Renal cortical epithelial cell (primary cell): Measurements from ENCODE around the gene PRPF40A. TPM values are rescaled to one million over a fixed set of nuclear protein-coding genes. Genes with fewer than 3 reads are reported as not detected.
"Not testable (repeated sequence)": the region's sequence is repeated elsewhere in the genome, so short reads cannot be mapped to it uniquely, and the experiment has no call there.

Experiments used
- DNase-seq: peaks from one replicate; pipeline ENCODE4 v3.0.0-alpha.2; 2011; ENCODE audit warnings: low read depth
- total RNA-seq: library from RNA; depleted of rRNA; stranded (reverse); fragments of >200 nt; gene quantifications from 2 replicates; pipeline ENCODE4 v1.2.3, GENCODE V29; 2014

Gene PRPF40A
- 152 and 205 TPM in 2 replicates for total RNA-seq

GRCh38 chr2:152717228-152718075 lies at the start of gene PRPF40A:
PRPF40A (minus strand) TSS chr2:152717461; CDS start chr2:152717439, 22 bp downstream.
- peak; percentile 92 for DNase-seq

DNA sequence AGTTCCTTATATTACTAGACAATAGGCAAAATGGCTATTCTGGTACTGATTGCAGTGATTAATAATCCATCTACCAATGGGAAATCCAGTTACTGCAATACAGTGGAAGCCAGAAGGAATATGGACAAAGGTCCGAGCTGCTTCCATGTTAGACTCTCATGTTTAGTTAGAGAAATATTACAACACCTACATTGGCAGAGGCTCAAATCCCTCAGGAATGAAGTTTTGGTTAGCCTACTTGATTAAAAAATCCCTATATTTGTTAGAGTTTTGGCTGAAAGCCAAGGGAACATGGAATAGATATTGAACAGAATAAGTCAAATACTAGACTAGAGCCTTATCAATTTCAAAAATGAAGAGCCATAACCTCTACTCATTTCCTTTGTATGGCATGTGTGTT lies 49.7 kb upstream of the PRPF40A start:
- DNase-seq, result peak; percentile 45

- DNase-seq, result no peak
These were observed 46.4 kb upstream of the PRPF40A start for GRCh38 chr2:152763651-152764050.

DNA sequence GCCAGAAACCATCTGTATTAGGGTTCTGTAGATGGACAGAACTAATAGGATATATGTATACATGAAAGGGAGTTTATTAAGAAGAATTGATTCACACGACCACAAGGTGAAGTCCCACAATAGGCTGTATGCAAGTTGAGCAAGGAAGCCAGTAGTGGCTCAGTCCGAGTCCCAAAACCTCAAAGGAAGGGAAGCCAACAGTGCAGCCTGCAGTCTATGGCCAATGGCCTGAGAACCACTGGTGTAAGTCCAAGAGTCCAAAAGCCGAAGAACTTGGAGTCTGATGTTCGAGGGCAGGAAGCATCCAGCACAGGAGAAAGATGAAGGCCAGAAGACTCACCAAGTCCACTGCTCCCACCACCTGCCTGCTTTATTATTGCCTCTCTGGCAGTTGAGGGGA lies 45.9 kb upstream of the PRPF40A start:
- DNase-seq, result not testable (repeated sequence)

- DNase-seq, result peak; percentile 3
These were observed 44.9 kb upstream of the PRPF40A start for GRCh38 chr2:152762202-152762601.

- no peak for DNase-seq
These were observed 44.0 kb upstream of the PRPF40A start for GRCh38 chr2:152761214-152761613.

DNA sequence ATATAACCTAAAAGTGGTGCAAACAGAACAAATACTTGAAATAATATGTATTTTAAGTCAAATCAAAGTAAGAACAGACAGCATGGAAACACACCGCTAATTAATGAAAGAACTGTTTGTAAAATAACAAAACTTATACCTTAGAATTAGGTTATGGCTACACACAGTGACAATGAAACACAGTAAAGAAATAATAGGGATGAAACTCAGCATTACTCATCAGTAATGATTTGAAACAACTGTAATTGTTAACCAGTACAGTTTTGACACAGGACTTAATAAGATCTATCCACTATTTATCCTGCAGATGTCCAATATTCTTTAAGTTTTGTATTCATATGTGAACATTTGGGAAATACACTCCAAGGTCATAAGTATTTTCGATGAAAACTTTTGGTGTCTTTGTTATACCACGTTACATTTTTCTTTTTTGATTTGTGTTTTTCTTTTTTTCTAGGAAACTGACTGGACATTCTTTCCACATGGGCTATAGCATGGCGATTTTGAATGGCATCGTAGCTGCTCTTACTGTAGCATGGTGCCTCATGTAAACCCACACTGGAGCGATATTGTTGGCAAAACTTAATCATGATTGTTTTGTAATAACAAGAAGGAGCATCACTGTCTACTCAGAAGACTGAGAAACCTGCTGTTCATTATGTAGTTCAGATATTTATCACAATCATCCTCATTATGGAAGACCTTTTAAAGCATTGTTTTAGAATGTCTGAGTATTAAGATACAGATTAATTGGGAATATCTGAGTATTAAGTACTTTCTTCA lies 42.2 kb upstream of the PRPF40A start:
- DNase-seq, result no peak

- DNase-seq, result peak; percentile 26
These were observed 37.8 kb upstream of the PRPF40A start for GRCh38 chr2:152755029-152755428.

DNA sequence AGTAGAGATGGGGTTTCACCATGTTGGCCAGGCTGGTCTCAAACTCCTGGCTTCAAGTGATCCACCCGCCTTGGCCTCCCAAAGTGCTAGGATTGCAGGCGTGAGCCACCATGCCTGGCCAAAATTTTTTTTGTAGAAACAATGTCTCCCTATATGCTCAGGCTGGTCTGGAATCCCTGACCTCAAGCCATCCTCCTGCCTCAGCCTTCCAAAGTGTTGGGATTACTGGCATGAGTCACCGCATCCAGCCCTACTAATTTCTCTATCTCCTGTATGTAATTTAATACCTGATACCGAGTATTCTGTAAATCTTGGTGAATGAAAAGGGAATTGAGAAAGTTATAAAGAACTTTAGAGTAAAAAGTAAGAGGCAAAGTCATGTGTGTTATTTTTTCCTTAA lies 30.5 kb upstream of the PRPF40A start:
- DNase-seq, result not testable (repeated sequence)

DNA sequence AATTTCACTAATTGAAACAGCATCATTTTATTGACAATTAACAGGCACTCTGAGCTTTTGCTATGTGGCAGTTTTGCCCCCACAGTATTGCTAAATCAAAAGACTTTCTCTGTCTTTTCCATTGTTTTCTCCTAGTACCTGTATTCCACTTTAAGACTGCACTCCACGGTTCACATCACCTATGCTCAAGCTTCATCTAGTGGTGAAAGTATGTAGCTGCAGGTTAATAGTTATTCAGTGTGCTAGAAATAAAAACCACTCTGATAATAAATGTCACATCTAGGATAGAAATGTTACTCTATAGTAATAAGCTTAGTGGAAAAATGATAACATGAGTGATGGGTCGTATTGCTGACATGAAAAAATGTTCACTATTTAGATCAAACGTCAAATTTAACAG lies 25.7 kb upstream of the PRPF40A start:
- peak; percentile 44 for DNase-seq

- DNase-seq, result peak; percentile 80
These were observed 23.6 kb upstream of the PRPF40A start for GRCh38 chr2:152740743-152741328.

GRCh38 chr2:152739705-152740104 lies 22.4 kb upstream of the PRPF40A start:
- not testable (repeated sequence) for DNase-seq

DNA sequence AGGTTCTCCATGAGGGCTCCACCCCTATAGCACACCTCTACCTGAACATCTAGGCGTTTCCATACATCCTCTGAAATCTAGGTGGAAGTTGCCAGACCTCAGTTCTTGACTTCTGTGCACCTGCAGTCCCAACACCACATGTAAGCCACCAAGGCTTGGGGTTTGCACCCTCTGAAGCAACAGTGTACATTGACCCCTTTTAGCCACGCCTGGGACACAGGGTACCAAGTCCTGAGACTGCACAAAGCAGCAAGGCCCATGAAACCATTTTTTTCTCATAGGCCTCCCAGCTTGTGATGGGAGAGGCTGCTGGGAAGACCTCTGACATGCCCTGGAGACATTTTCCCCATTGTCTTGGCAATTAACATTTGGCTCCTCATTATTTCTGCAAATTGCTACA lies 21.2 kb upstream of the PRPF40A start:
- no peak for DNase-seq

DNA sequence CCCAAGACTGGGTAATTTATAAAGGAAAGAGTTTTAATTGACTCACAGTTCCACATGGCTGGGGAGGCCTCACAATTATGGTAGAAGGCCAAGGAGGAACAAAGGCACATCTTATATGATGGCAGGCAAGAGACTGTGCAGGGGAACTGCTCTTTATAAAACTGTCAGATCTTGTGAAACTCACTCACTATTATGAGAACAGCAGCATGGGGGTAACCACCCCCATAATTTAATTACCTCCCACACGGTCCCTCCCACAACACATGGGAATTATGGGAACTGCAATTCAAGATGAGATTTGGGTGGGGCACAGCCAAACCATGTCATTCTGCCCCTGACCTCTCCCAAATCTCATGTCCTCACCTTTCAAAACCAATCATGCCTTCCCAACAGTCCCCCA lies 20.2 kb upstream of the PRPF40A start:
- DNase-seq, result not testable (repeated sequence)

- DNase-seq, result peak; percentile 53
These were observed 13.5 kb upstream of the PRPF40A start for GRCh38 chr2:152730591-152731333.

GRCh38 chr2:152729844-152730243 lies 12.6 kb upstream of the PRPF40A start:
- DNase-seq, result no peak

GRCh38 chr2:152723918-152724317 lies 6.7 kb upstream of the PRPF40A start:
- no peak for DNase-seq

DNA sequence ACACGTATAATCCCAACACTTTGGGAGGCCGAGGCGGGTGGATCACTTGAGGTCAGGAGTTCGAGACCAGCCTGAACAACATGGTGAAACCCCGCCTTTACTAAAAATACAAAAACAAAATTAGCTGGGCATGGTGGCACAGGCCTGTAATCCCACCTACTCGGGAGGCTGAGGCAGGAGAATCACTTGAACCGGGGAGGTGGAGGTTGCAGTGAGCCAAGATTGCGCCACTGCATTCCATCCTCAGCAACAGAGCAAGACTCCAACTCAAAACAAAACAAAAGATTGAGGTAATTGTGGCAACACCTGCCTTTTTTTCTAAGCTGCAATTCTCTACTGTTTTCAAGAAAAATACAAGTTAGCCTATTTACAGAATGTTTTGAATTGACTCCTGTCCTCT lies 5.4 kb upstream of the PRPF40A start:
- DNase-seq, result not testable (repeated sequence)

DNA sequence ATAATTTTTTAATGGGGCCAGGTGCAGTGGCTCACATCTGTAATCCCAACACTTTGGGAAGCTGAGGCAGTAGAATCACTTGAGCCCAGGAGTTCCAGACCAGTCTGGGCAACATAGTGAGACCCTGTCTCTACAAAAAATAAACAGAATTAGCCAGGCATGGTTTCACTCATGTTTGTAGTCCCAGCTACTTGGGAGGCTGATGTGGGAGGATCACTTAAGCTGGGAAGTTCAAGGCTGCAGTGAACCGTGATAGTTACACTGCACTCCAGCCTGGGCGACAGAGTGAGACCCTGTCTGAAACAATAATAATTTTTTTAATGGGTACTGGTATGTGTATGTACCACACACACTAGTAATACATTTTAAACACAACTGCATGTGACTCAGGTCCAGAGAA lies 3.5 kb upstream of the PRPF40A start:
- no peak for DNase-seq

DNA sequence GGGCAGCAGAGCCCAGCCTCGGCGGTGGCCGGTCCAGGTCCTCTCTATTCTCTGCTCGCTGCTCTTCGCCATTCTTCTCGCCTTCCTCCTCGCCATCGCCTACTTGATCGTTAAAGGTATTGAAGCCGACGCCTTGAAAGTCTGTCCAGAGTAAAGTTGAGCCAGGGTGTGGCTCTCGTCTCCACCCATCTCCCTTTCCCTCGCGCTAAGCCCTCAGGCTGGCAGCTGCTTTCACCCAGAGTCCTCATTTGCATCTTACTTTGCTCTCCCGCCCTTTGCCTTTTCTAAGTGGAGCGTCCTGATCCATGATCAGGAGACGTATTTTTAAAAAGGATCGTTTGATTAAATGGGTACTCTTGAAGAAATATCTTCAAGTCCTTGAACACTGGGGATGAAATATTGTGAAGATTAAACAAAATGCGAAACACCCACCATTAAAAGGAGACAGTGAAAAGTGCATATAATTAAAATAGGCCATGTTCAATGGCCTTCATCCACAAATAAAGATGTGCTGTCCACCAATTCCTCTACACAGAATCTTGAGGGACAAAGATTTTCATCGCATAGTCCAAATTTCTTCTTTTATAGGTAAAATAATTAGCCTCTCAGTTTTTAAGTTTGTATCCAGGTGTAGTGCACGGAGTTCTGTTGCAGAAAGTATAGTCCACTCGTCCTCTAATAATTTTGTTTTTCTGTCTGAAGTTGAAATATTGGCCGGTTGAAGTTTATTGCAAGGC lies 1.8 kb upstream of the PRPF40A start:
- peak; percentile 62 for DNase-seq
